HL-60 (cell line): Measurements from ENCODE around the gene TSSK6.

ENCODE experiments used
- DNase-seq, 2 experiments: peaks; one replicate each; pipeline ENCODE4 v3.0.0-alpha.2; 2010 to 2020; ENCODE audit warnings: low read depth in 1 of 2, low spot score in 1 of 2
- H3K27ac ChIP-seq: fragments of 250-450 bp; sonication (Bioruptor Pico); replicated peaks from 2 replicates; pipeline ENCODE4 v1.5.1; 2020; ENCODE audit warnings: mild to moderate bottlenecking, moderate library complexity
- H3K27me3 ChIP-seq: fragments of 250-450 bp; sonication (Bioruptor Pico); 2 replicates; pipeline ENCODE4 v1.5.1; 2021; ENCODE audit warnings: mild to moderate bottlenecking, moderate library complexity; ENCODE audit not compliant: insufficient read depth, poor library complexity, severe bottlenecking
- H3K4me3 ChIP-seq: replicated peaks from 2 replicates; pipeline ENCODE4 v1.5.1; 2011; ENCODE audit warnings: mild to moderate bottlenecking, control low read depth, low read length; ENCODE audit not compliant: insufficient read depth
- GABPA ChIP-seq: IDR thresholded peaks from 2 replicates; pipeline ENCODE4 v1.6.1; 2012; ENCODE audit warnings: low read depth
- POLR2AphosphoS5 ChIP-seq: IDR thresholded peaks from 2 replicates; pipeline ENCODE4 v1.6.1; 2012; ENCODE audit warnings: low read depth
- SPI1 ChIP-seq: IDR thresholded peaks from 2 replicates; pipeline ENCODE4 v1.6.1; 2012; ENCODE audit warnings: low read depth, mild to moderate bottlenecking, borderline replicate concordance
- TF ChIP-seq, protein P1 (sequence below): IDR thresholded peaks from one replicate; pipeline ENCODE4 v1.5.1; 2011; ENCODE audit warnings: low read length, control low read depth, inconsistent platforms; ENCODE audit not compliant: insufficient read depth
- TF ChIP-seq, protein P2 (sequence below): IDR thresholded peaks from 2 replicates; pipeline ENCODE4 v1.6.1; 2012; ENCODE audit warnings: low read depth; ENCODE audit not compliant: insufficient replicate concordance

The TSSK6 gene

GRCh38 chr19:19468424-19469050 is 46.8 kb downstream of the TSSK6 start:
- TF ChIP-seq, protein P1, sequence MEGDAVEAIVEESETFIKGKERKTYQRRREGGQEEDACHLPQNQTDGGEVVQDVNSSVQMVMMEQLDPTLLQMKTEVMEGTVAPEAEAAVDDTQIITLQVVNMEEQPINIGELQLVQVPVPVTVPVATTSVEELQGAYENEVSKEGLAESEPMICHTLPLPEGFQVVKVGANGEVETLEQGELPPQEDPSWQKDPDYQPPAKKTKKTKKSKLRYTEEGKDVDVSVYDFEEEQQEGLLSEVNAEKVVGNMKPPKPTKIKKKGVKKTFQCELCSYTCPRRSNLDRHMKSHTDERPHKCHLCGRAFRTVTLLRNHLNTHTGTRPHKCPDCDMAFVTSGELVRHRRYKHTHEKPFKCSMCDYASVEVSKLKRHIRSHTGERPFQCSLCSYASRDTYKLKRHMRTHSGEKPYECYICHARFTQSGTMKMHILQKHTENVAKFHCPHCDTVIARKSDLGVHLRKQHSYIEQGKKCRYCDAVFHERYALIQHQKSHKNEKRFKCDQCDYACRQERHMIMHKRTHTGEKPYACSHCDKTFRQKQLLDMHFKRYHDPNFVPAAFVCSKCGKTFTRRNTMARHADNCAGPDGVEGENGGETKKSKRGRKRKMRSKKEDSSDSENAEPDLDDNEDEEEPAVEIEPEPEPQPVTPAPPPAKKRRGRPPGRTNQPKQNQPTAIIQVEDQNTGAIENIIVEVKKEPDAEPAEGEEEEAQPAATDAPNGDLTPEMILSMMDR, result no peak
- TF ChIP-seq SPI1 (no peak), POLR2AphosphoS5 (no peak)
- TF ChIP-seq, protein P2, sequence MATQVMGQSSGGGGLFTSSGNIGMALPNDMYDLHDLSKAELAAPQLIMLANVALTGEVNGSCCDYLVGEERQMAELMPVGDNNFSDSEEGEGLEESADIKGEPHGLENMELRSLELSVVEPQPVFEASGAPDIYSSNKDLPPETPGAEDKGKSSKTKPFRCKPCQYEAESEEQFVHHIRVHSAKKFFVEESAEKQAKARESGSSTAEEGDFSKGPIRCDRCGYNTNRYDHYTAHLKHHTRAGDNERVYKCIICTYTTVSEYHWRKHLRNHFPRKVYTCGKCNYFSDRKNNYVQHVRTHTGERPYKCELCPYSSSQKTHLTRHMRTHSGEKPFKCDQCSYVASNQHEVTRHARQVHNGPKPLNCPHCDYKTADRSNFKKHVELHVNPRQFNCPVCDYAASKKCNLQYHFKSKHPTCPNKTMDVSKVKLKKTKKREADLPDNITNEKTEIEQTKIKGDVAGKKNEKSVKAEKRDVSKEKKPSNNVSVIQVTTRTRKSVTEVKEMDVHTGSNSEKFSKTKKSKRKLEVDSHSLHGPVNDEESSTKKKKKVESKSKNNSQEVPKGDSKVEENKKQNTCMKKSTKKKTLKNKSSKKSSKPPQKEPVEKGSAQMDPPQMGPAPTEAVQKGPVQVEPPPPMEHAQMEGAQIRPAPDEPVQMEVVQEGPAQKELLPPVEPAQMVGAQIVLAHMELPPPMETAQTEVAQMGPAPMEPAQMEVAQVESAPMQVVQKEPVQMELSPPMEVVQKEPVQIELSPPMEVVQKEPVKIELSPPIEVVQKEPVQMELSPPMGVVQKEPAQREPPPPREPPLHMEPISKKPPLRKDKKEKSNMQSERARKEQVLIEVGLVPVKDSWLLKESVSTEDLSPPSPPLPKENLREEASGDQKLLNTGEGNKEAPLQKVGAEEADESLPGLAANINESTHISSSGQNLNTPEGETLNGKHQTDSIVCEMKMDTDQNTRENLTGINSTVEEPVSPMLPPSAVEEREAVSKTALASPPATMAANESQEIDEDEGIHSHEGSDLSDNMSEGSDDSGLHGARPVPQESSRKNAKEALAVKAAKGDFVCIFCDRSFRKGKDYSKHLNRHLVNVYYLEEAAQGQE, result no peak
- Histone ChIP-seq H3K4me3 (no peak overlapping the region), H3K27ac (no peak overlapping the region), H3K27me3 (no peaks in the 10 kb centered on the region)
- no peak for DNase-seq

- TF ChIP-seq GABPA, result no peak
- TF ChIP-seq, protein P2, result no peak
- TF ChIP-seq POLR2AphosphoS5, result no peak
- TF ChIP-seq, protein P1, result no peak
- TF ChIP-seq SPI1, result no peak
- Histone ChIP-seq H3K27me3 (no peaks in the 10 kb centered on the region), H3K27ac (no peak overlapping the region), H3K4me3 (no peak overlapping the region)
- DNase-seq, result no peak
Measured at GRCh38 chr19:19466201-19466600, 49.1 kb downstream of the TSSK6 start.

DNA sequence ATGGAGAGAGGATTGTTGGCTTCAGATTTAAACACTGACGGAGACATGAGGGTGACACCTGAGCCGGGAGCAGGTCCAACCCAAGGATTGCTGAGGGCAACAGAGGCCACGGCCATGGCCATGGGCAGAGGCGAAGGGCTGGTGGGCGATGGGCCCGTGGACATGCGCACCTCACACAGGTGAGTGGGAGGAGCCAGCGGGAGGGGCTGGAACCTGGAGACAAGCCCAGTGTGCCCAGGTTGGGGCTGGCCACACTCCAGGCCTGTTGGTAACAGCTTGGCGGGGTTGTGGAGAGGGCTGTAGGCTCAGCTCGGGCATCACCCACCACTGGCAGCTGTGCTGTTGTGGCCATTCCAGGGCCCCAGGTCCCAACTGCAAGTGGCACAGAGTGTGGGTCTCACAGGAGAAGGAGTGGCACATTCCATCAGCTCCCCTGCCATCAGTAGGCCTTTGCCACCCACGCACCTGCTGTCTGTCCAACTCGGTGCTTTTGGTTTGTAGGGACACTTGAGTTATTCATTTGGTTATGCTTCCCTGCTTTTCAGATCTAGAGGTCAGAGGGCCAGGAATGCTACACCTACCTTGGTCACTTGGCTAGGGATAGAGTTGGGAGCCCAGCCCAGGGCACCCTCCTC is 49.8 kb downstream of the TSSK6 start:
- no peak for DNase-seq
- no peaks in the 10 kb centered on the region for H3K27me3 ChIP-seq
- H3K4me3 ChIP-seq, result no peak overlapping the region
- no peak overlapping the region for H3K27ac ChIP-seq
- TF ChIP-seq GABPA, result no peak

GRCh38 chr19:19464339-19465098 is 50.8 kb downstream of the TSSK6 start:
- Histone ChIP-seq H3K27me3 (no peaks in the 10 kb centered on the region), H3K27ac (no peak overlapping the region), H3K4me3 (no peak overlapping the region)
- DNase-seq, result no peak
- TF ChIP-seq, protein P2, result no peak
- TF ChIP-seq GABPA, result no peak
- TF ChIP-seq, protein P1, result no peak
- TF ChIP-seq SPI1, result no peak
